HepG2 (cell line): ENCODE measurements around the gene OS9. TPM values are rescaled to one million over a fixed set of nuclear protein-coding genes. Genes with fewer than 3 reads are reported as not detected.

Experiments
- AFF4 ChIP-seq: sonication (generic); formaldehyde crosslinking; IDR thresholded peaks from 2 replicates; pipeline ENCODE4 v1.4.0; 2020; ENCODE audit warnings: missing genetic modification reagents
- HMG20B ChIP-seq: conservative IDR thresholded peaks from 2 replicates; pipeline ENCODE4 v1.6.1; 2016; ENCODE audit warnings: missing genetic modification reagents, missing compliant biosample characterization
- MEIS2 ChIP-seq: sonication (generic); formaldehyde crosslinking; IDR thresholded peaks from 2 replicates; pipeline ENCODE4 v1.9.0; 2021; ENCODE audit warnings: mild to moderate bottlenecking, missing genetic modification reagents
- MXI1 ChIP-seq: IDR thresholded peaks from 3 replicates; pipeline ENCODE4 v1.6.1; 2012; ENCODE audit warnings: low read depth, low read length, inconsistent platforms, borderline replicate concordance
- MYC ChIP-seq: sonication (generic); formaldehyde crosslinking; IDR thresholded peaks from 2 replicates; pipeline ENCODE4 v1.9.0; 2021; ENCODE audit warnings: missing genetic modification reagents, borderline replicate concordance
- RNF219 ChIP-seq: sonication (generic); formaldehyde crosslinking; IDR thresholded peaks from 2 replicates; pipeline ENCODE4 v1.5.0; 2020; ENCODE audit warnings: mild to moderate bottlenecking, missing genetic modification reagents
- RXRA ChIP-seq: sonication (generic); formaldehyde crosslinking; IDR thresholded peaks from 2 replicates; pipeline ENCODE4 v1.5.1; 2020; ENCODE audit warnings: missing genetic modification reagents
- TSC22D2 ChIP-seq: sonication (generic); formaldehyde crosslinking; IDR thresholded peaks from 2 replicates; pipeline ENCODE4 v1.5.1; 2020; ENCODE audit warnings: missing genetic modification reagents, mild to moderate bottlenecking, borderline replicate concordance
- U2AF2 ChIP-seq: fragments of 200-400 bp; formaldehyde crosslinking; IDR thresholded peaks from 2 replicates; pipeline ENCODE4 v1.6.1; 2017; ENCODE audit warnings: low read depth, mild to moderate bottlenecking, low read length
- XBP1 ChIP-seq: sonication (generic); formaldehyde crosslinking; IDR thresholded peaks from 2 replicates; pipeline ENCODE4 v1.5.0; 2020; ENCODE audit warnings: missing genetic modification reagents
- YEATS4 ChIP-seq: sonication (generic); formaldehyde crosslinking; IDR thresholded peaks from 2 replicates; pipeline ENCODE4 v1.4.0; 2020; ENCODE audit warnings: missing genetic modification reagents, borderline replicate concordance
- ZMYM2 ChIP-seq: sonication (generic); formaldehyde crosslinking; IDR thresholded peaks from 2 replicates; pipeline ENCODE4 v1.8.0; 2022; ENCODE audit warnings: mild to moderate bottlenecking, missing genetic modification reagents
- ZNF180 ChIP-seq: sonication (generic); formaldehyde crosslinking; IDR thresholded peaks from 2 replicates; pipeline ENCODE4 v1.4.0; 2020; ENCODE audit warnings: low read depth, missing genetic modification reagents, borderline replicate concordance
- ZNF615 ChIP-seq: sonication (generic); formaldehyde crosslinking; IDR thresholded peaks from 2 replicates; pipeline ENCODE4 v1.5.0; 2020; ENCODE audit warnings: mild to moderate bottlenecking, missing genetic modification reagents, borderline replicate concordance
- ZNF672 ChIP-seq: sonication (generic); formaldehyde crosslinking; IDR thresholded peaks from 2 replicates; pipeline ENCODE4 v1.8.1; 2022; ENCODE audit warnings: missing genetic modification reagents
- ZNF709 ChIP-seq: sonication (generic); formaldehyde crosslinking; IDR thresholded peaks from 2 replicates; pipeline ENCODE4 v1.5.0; 2020; ENCODE audit warnings: mild to moderate bottlenecking, missing genetic modification reagents
- ZSCAN12 ChIP-seq: sonication (generic); formaldehyde crosslinking; IDR thresholded peaks from 2 replicates; pipeline ENCODE4 v1.9.0; 2021; ENCODE audit warnings: mild to moderate bottlenecking, missing genetic modification reagents
- polyA plus RNA-seq, 8 experiments: library from polyadenylated mRNA; depleted of rRNA in 3 of 8; stranded (reverse) in 7 of 8; unstranded in 1 of 8; fragments of >200 nt; fragmentation: Illumina TruSeq in 4 of 8; extraction: Trizol in 4 of 8; gene quantifications; 2 replicates each; pipeline versions ENCODE4 v1.2.1 to v1.2.3, GENCODE V29; 2011 to 2016; ENCODE audit warnings: low read depth in 4 of 8, missing spikeins in 1 of 8, mixed read lengths in 1 of 8; ENCODE audit not compliant: insufficient read depth in 1 of 8
- total RNA-seq, 5 experiments: library from RNA; depleted of rRNA; stranded (reverse); fragments of >200 nt; fragmentation: Illumina TruSeq; extraction: Trizol; gene quantifications; 2 replicates each; pipeline ENCODE4 v1.2.3, GENCODE V29; 2016; ENCODE audit warnings: low read depth in 1 of 5
- TF ChIP-seq, protein P1 (sequence below), 2 experiments: IDR thresholded peaks; 2 replicates each; pipeline ENCODE4 v1.6.1; 2011 to 2012; ENCODE audit warnings: low read length in 2 of 2, borderline replicate concordance in 1 of 2, low read depth in 1 of 2, mild to moderate bottlenecking in 1 of 2, moderate library complexity in 1 of 2
- TF ChIP-seq, protein P2 (sequence below): sonication (generic); formaldehyde crosslinking; IDR thresholded peaks from 2 replicates; pipeline ENCODE4 v1.5.1; 2020; ENCODE audit warnings: mild to moderate bottlenecking, missing genetic modification reagents, moderate library complexity

The OS9 gene
- total and polyA plus RNA-seq, 2 of the 13 experiments (the other 11 are each of a cell fraction or from before 2014, with no cell fraction given), result 156 to 206 TPM

DNA sequence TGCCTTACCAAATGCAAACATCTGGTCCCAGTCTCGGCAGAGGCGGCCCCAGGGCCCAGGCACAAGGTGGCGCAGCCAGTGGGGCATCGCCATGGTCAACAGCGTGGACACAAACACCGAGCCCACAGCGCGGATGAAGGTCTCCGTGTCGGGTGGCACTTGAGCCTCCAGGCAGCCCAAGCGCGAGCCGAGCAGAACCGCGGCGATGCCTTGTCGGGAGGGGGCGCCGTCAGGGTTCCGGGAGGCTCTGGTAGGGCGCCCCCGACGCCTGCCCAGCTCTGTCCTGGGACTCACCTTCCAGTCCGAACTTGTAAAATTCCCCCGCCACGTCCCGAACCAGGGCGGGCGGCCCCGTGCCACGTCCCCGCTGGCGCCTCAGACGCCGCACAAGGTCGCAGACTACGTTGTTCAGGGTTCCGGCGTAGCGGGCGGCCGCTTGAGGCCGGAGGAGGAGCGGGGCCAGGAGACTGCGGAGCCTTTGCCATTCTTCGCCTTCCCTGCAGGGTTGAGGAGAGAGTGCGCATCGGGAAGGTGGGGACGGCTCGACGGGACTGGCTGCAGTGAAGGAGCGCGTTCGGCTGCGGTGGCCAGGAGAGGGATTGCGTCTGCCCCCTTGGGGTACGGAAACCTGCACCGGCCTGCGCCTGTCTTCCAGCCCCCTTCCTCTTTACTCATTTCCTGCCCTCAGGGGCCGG lies 71.2 kb downstream of the OS9 start (continued):
- TF ChIP-seq MYC (CRISPR knock-in tag), result peak; percentile 37; the same call in 1 of the 2 replicates
- TF ChIP-seq, protein P1, sequence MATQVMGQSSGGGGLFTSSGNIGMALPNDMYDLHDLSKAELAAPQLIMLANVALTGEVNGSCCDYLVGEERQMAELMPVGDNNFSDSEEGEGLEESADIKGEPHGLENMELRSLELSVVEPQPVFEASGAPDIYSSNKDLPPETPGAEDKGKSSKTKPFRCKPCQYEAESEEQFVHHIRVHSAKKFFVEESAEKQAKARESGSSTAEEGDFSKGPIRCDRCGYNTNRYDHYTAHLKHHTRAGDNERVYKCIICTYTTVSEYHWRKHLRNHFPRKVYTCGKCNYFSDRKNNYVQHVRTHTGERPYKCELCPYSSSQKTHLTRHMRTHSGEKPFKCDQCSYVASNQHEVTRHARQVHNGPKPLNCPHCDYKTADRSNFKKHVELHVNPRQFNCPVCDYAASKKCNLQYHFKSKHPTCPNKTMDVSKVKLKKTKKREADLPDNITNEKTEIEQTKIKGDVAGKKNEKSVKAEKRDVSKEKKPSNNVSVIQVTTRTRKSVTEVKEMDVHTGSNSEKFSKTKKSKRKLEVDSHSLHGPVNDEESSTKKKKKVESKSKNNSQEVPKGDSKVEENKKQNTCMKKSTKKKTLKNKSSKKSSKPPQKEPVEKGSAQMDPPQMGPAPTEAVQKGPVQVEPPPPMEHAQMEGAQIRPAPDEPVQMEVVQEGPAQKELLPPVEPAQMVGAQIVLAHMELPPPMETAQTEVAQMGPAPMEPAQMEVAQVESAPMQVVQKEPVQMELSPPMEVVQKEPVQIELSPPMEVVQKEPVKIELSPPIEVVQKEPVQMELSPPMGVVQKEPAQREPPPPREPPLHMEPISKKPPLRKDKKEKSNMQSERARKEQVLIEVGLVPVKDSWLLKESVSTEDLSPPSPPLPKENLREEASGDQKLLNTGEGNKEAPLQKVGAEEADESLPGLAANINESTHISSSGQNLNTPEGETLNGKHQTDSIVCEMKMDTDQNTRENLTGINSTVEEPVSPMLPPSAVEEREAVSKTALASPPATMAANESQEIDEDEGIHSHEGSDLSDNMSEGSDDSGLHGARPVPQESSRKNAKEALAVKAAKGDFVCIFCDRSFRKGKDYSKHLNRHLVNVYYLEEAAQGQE (IDR thresholded peaks at IDR 0.05; ENCODE audit: borderline replicate concordance in 1 of 2, low read depth in 1 of 2, low read length in 2 of 2), result no peak
- TF ChIP-seq HMG20B (CRISPR knock-in tag), result 0 out of 2 replicates have a peak, but pooled peaks have one; percentile 28
- peak; percentile 89 for TF ChIP-seq ZMYM2 (CRISPR knock-in tag)
- peak; percentile 72; the same call in 1 of the 2 replicates for TF ChIP-seq YEATS4 (CRISPR knock-in tag)
- TF ChIP-seq MXI1, result no peak
- no peak for TF ChIP-seq ZNF672
- TF ChIP-seq ZNF180 (CRISPR knock-in tag), result no peak
- TF ChIP-seq MEIS2 (CRISPR knock-in tag), result 0 out of 2 replicates have a peak, but pooled peaks have one; percentile 45
- peak; percentile 50; the same call in 1 of the 2 replicates for TF ChIP-seq RXRA
- no peak for TF ChIP-seq AFF4
- TF ChIP-seq U2AF2, result no peak
- TF ChIP-seq ZSCAN12 (CRISPR knock-in tag), result 0 out of 2 replicates have a peak, but pooled peaks have one; percentile 72
- no peak for TF ChIP-seq ZNF709 (CRISPR knock-in tag)
- no peak for TF ChIP-seq XBP1
- TF ChIP-seq TSC22D2, result no peak
- no peak for TF ChIP-seq RNF219
- TF ChIP-seq, protein P2, sequence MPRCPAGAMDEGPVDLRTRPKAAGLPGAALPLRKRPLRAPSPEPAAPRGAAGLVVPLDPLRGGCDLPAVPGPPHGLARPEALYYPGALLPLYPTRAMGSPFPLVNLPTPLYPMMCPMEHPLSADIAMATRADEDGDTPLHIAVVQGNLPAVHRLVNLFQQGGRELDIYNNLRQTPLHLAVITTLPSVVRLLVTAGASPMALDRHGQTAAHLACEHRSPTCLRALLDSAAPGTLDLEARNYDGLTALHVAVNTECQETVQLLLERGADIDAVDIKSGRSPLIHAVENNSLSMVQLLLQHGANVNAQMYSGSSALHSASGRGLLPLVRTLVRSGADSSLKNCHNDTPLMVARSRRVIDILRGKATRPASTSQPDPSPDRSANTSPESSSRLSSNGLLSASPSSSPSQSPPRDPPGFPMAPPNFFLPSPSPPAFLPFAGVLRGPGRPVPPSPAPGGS (CRISPR knock-in tag), result no peak
- TF ChIP-seq ZNF615 (CRISPR knock-in tag), result no peak
